A673 (cell line): Measurements from ENCODE around the gene DESI2.

Source experiments
- EZH2 ChIP-seq: fragments of 200-600 bp; sonication (generic); IDR thresholded peaks from 2 replicates; pipeline ENCODE4 v1.6.1; 2017; ENCODE audit warnings: borderline replicate concordance, low read depth, mild to moderate bottlenecking, mixed read lengths, antibody characterized with exemption, low read length; ENCODE audit not compliant: poor library complexity, severe bottlenecking
- TF ChIP-seq, protein P1 (sequence below): fragments of 300-800, 200-600 bp; sonication (generic); conservative IDR thresholded peaks from 2 replicates; pipeline ENCODE4 v1.5.1; 2017; ENCODE audit warnings: low read depth, mild to moderate bottlenecking, antibody characterized with exemption, low read length, moderate library complexity, mixed read lengths

DNA sequence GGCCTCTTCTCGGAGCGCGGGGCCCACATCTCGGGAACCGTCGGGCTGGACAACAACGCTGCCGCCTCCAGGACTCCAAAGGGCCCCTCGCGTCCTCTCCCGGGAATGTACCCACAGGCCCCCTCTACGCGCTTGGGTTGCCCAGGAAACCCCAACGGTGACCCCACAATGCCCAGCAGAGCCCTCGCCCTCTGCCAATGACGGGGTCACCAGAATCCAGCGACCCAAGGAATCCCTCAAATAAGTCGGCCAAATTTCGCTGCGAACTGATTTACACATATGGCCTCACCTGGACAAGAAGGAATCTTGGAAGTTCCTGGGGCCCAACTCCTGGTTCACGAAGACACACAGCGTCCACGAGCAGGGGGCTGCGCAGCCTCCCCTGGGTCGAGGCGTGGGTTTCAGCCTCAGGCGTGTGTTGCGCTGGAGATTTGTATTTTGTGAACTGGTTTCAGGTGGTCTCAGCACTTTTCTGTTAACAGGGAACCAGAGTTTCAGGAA is 78.1 kb downstream of the DESI2 start:
- TF ChIP-seq, protein P1, sequence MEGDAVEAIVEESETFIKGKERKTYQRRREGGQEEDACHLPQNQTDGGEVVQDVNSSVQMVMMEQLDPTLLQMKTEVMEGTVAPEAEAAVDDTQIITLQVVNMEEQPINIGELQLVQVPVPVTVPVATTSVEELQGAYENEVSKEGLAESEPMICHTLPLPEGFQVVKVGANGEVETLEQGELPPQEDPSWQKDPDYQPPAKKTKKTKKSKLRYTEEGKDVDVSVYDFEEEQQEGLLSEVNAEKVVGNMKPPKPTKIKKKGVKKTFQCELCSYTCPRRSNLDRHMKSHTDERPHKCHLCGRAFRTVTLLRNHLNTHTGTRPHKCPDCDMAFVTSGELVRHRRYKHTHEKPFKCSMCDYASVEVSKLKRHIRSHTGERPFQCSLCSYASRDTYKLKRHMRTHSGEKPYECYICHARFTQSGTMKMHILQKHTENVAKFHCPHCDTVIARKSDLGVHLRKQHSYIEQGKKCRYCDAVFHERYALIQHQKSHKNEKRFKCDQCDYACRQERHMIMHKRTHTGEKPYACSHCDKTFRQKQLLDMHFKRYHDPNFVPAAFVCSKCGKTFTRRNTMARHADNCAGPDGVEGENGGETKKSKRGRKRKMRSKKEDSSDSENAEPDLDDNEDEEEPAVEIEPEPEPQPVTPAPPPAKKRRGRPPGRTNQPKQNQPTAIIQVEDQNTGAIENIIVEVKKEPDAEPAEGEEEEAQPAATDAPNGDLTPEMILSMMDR = no peak
- TF ChIP-seq EZH2 = no peak
